Measurements from ENCODE around the gene KATNA1.
A peak's percentile ranks its signal among the peaks of the same experiment; 100 is the strongest.

KATNA1 gene

GRCh38 chr6:149559389-149559788, 89.1 kb downstream of the KATNA1 start:
- peaks cover 0 to 2% (median 0%) of the 10 kb centered on the region in 4 donors for H3K4me1 ChIP-seq
- no peaks in the 10 kb centered on the region for H3K36me3 ChIP-seq
- intact Hi-C loops (cut with DNase I; ENCODE audit: low total_unique reads), result no loop called here
- no peak for TF ChIP-seq CTCF (IDR thresholded peaks at IDR 0.05)
- no peak overlapping the region for H3K27ac ChIP-seq
- H3K4me3 ChIP-seq, result no peak overlapping the region
- DNase-seq, result no peak
- H3K9me3 ChIP-seq, result no peaks in the 10 kb centered on the region
- H3K27me3 ChIP-seq, result no peaks in the 10 kb centered on the region

- H3K4me1 ChIP-seq, result no peaks in the 10 kb centered on the region
- no peak for TF ChIP-seq CTCF (IDR thresholded peaks at IDR 0.05)
- no peaks in the 10 kb centered on the region for H3K36me3 ChIP-seq
- peaks cover 0 to 4% of the 10 kb centered on the region in 2 donors for H3K27me3 ChIP-seq
- DNase-seq, result no peak
- no peak overlapping the region for H3K4me3 ChIP-seq
- intact Hi-C loops (cut with DNase I; ENCODE audit: low total_unique reads), result no loop called here
- H3K9me3 ChIP-seq, result no peaks in the 10 kb centered on the region
- H3K27ac ChIP-seq, result no peak overlapping the region
Observed at GRCh38 chr6:149558029-149558428, 90.5 kb downstream of the KATNA1 start.

- Histone ChIP-seq H3K4me1 (peaks cover 0 to under 1% (median 0%) of the 10 kb centered on the region in 4 donors), H3K27me3 (peaks cover 0 to 11% of the 10 kb centered on the region in 2 donors), H3K27ac (no peak overlapping the region), H3K4me3 (no peak overlapping the region), H3K9me3 (no peaks in the 10 kb centered on the region), H3K36me3 (no peaks in the 10 kb centered on the region)
- intact Hi-C loops (cut with DNase I; ENCODE audit: low total_unique reads), result no loop called here
- TF ChIP-seq CTCF (IDR thresholded peaks at IDR 0.05), result no peak
- no peak for DNase-seq
Observed at GRCh38 chr6:149551920-149552319, 96.6 kb downstream of the KATNA1 start.

- Histone ChIP-seq H3K9me3 (no peaks in the 10 kb centered on the region), H3K4me1 (peaks cover 0 to 37% (median 18%) of the 10 kb centered on the region in 4 donors), H3K36me3 (peaks cover 0 to under 1% (median under 1%) of the 10 kb centered on the region in 3 donors), H3K27ac (peak within 1 kb of the TSS; percentile 98 to 99), H3K27me3 (no peaks in the 10 kb centered on the region), H3K4me3 (peak within 1 kb of the TSS; percentile 89 to 95)
- intact Hi-C loops (cut with DNase I; ENCODE audit: low total_unique reads), result loop anchor here (2.0 kb wide), 1 partner anchor 19 kb away; no protein-coding TSS in a partner anchor
- TF ChIP-seq CTCF (IDR thresholded peaks at IDR 0.05), result peak; percentile 69 to 75
- DNase-seq, result peak; percentile 95 to 98
Observed at GRCh38 chr6:149545754-149546471, 102.6 kb downstream of the KATNA1 start, which contains the start of gene PPIL4. Gene PPIL4, minus strand, starts transcription at chr6:149546043. Its CDS starts 38 bp downstream, at chr6:149546005.

GRCh38 chr6:149545258-149545753, 103.2 kb downstream of the KATNA1 start:
- H3K27ac ChIP-seq, result peak overlapping the region; percentile 98 to 99
- no peaks in the 10 kb centered on the region for H3K9me3 ChIP-seq
- no peaks in the 10 kb centered on the region for H3K27me3 ChIP-seq
- H3K4me3 ChIP-seq, result peak overlapping the region; percentile 89 to 95
- H3K4me1 ChIP-seq, result peaks cover 0 to 37% (median 18%) of the 10 kb centered on the region in 4 donors
- DNase-seq, result peak in 1 of 2 donors; percentile 71
- intact Hi-C loops (cut with DNase I; ENCODE audit: low total_unique reads), result no loop called here
- peaks cover 2 to 6% (median 6%) of the 10 kb centered on the region in 3 donors for H3K36me3 ChIP-seq
- TF ChIP-seq CTCF (IDR thresholded peaks at IDR 0.05), result no peak

Data from tibial artery (tissue), 4 donors.